ENCODE measurements around the gene MRTFA.
"Not testable (repeated sequence)": the region's sequence is repeated elsewhere in the genome, so short reads cannot be mapped to it uniquely, and the experiment has no call there.

The MRTFA gene

GRCh38 chr22:40625794-40626193, 10.7 kb downstream of the MRTFA start:
- DNase-seq: not testable (repeated sequence)

- not testable (repeated sequence) for DNase-seq
Observed at GRCh38 chr22:40625281-40625680, 11.2 kb downstream of the MRTFA start.

- DNase-seq: no peak
Observed at GRCh38 chr22:40624770-40625169, 11.7 kb downstream of the MRTFA start.

- DNase-seq: no peak
Observed at GRCh38 chr22:40621309-40622151, 15.0 kb downstream of the MRTFA start.

- no peak for DNase-seq
Observed at GRCh38 chr22:40620464-40621046, 16.0 kb downstream of the MRTFA start.

- DNase-seq: no peak
Observed at GRCh38 chr22:40618400-40618799, 18.1 kb downstream of the MRTFA start.

- DNase-seq: no peak
Observed at GRCh38 chr22:40616578-40616977, 19.9 kb downstream of the MRTFA start.

- DNase-seq: no peak
Observed at GRCh38 chr22:40613067-40613466, 23.5 kb downstream of the MRTFA start.

- no peak for DNase-seq
Observed at GRCh38 chr22:40612291-40612751, 24.2 kb downstream of the MRTFA start.

- DNase-seq: no peak
Observed at GRCh38 chr22:40611606-40612005, 24.9 kb downstream of the MRTFA start.

GRCh38 chr22:40610329-40610850, 26.1 kb downstream of the MRTFA start:
- DNase-seq: no peak

GRCh38 chr22:40609216-40609615, 27.3 kb downstream of the MRTFA start:
- no peak for DNase-seq

GRCh38 chr22:40607506-40607905, 29.0 kb downstream of the MRTFA start:
- no peak for DNase-seq

- no peak for DNase-seq
Observed at GRCh38 chr22:40606306-40606705, 30.2 kb downstream of the MRTFA start.

GRCh38 chr22:40605761-40606160, 30.8 kb downstream of the MRTFA start:
- no peak for DNase-seq

- no peak for DNase-seq
Observed at GRCh38 chr22:40603088-40603605, 33.4 kb downstream of the MRTFA start.

GRCh38 chr22:40602231-40602630, 34.3 kb downstream of the MRTFA start:
- DNase-seq: no peak

- DNase-seq: no peak
Observed at GRCh38 chr22:40599731-40600130, 36.8 kb downstream of the MRTFA start.

- DNase-seq: not testable (repeated sequence)
Observed at GRCh38 chr22:40598712-40599111, 37.8 kb downstream of the MRTFA start.

- DNase-seq: no peak
Observed at GRCh38 chr22:40597526-40598430, 38.7 kb downstream of the MRTFA start.

- no peak for DNase-seq
Observed at GRCh38 chr22:40595497-40596234, 40.9 kb downstream of the MRTFA start.

GRCh38 chr22:40594924-40595323, 41.6 kb downstream of the MRTFA start:
- no peak for DNase-seq
